Measurements from ENCODE around the gene ZNF556. TPM values are rescaled to one million over a fixed set of nuclear protein-coding genes. Genes with fewer than 3 reads are reported as not detected.

Gene ZNF556
- total RNA-seq, 1 donor, result not detected

- Histone ChIP-seq H3K36me3 (ENCODE audit: insufficient read depth, low read length) (peaks cover 38% of the 10 kb centered on the region), H3K9me3 (ENCODE audit: low read depth, low read length) (peaks cover 39% of the 10 kb centered on the region)
Observed at GRCh38 chr19:2852598-2852997, 14.5 kb upstream of the ZNF556 start.

GRCh38 chr19:2853015-2853606 is 14.0 kb upstream of the ZNF556 start:
- no peak overlapping the region for H3K4me3 ChIP-seq (ENCODE audit: insufficient read depth, low read length)
- H3K79me2 ChIP-seq (ENCODE audit: insufficient read depth, low read length), result peaks cover 14% of the 10 kb centered on the region
- H2AFZ ChIP-seq (ENCODE audit: low read length), result no peak overlapping the region
- no peaks in the 10 kb centered on the region for H3K4me1 ChIP-seq (ENCODE audit: insufficient read depth, low read length)
- no peak overlapping the region for H3K27ac ChIP-seq (ENCODE audit: low read depth, low read length)
- H3K27me3 ChIP-seq (ENCODE audit: insufficient read depth, low read length), result no peaks in the 10 kb centered on the region
- peaks cover 42% of the 10 kb centered on the region for H3K9me3 ChIP-seq (ENCODE audit: low read depth, low read length)
- no peak for TF ChIP-seq CTCF (IDR thresholded peaks at IDR 0.05; ENCODE audit: extremely low read depth, low read depth, low read length)
- no peak for DNase-seq (ENCODE audit: insufficient read length, low spot score, missing footprints)
- H3K36me3 ChIP-seq (ENCODE audit: insufficient read depth, low read length), result peaks cover 38% of the 10 kb centered on the region
- H4K20me1 ChIP-seq (ENCODE audit: insufficient read depth, low read length), result no peaks in the 10 kb centered on the region
- no peak overlapping the region for H3K4me2 ChIP-seq (ENCODE audit: insufficient read depth, low read length)

More at GRCh38 chr19:2852598-2852997, 14.5 kb upstream of the ZNF556 start:
- Histone ChIP-seq H3K4me1 (ENCODE audit: insufficient read depth, low read length) (no peaks in the 10 kb centered on the region), H2AFZ (ENCODE audit: low read length) (no peak overlapping the region), H3K79me2 (ENCODE audit: insufficient read depth, low read length) (peaks cover 17% of the 10 kb centered on the region), H3K27ac (ENCODE audit: low read depth, low read length) (no peak overlapping the region), H3K4me3 (ENCODE audit: insufficient read depth, low read length) (no peak overlapping the region), H3K27me3 (ENCODE audit: insufficient read depth, low read length) (no peaks in the 10 kb centered on the region), H4K20me1 (ENCODE audit: insufficient read depth, low read length) (no peaks in the 10 kb centered on the region), H3K4me2 (ENCODE audit: insufficient read depth, low read length) (no peak overlapping the region)
- TF ChIP-seq CTCF (IDR thresholded peaks at IDR 0.05; ENCODE audit: extremely low read depth, low read depth, low read length), result no peak
- no peak for DNase-seq (ENCODE audit: insufficient read length, low spot score, missing footprints)

- Histone ChIP-seq H3K79me2 (ENCODE audit: insufficient read depth, low read length) (peaks cover 4% of the 10 kb centered on the region), H3K36me3 (ENCODE audit: insufficient read depth, low read length) (peaks cover 38% of the 10 kb centered on the region), H3K4me2 (ENCODE audit: insufficient read depth, low read length) (no peak overlapping the region), H3K27me3 (ENCODE audit: insufficient read depth, low read length) (no peaks in the 10 kb centered on the region), H2AFZ (ENCODE audit: low read length) (no peak overlapping the region), H4K20me1 (ENCODE audit: insufficient read depth, low read length) (no peaks in the 10 kb centered on the region), H3K4me1 (ENCODE audit: insufficient read depth, low read length) (no peaks in the 10 kb centered on the region), H3K9me3 (ENCODE audit: low read depth, low read length) (peaks cover 58% of the 10 kb centered on the region), H3K4me3 (ENCODE audit: insufficient read depth, low read length) (no peak overlapping the region), H3K27ac (ENCODE audit: low read depth, low read length) (no peak overlapping the region)
- TF ChIP-seq CTCF (IDR thresholded peaks at IDR 0.05; ENCODE audit: extremely low read depth, low read depth, low read length), result no peak
- DNase-seq (ENCODE audit: insufficient read length, low spot score, missing footprints), result no peak
Observed at GRCh38 chr19:2854849-2855248, 12.3 kb upstream of the ZNF556 start.

- no peak overlapping the region for H3K27ac ChIP-seq (ENCODE audit: low read depth, low read length)
- no peak overlapping the region for H3K4me3 ChIP-seq (ENCODE audit: insufficient read depth, low read length)
Observed at GRCh38 chr19:2856457-2857050, 10.6 kb upstream of the ZNF556 start.

More at GRCh38 chr19:2856457-2857050, 10.6 kb upstream of the ZNF556 start:
- H3K79me2 ChIP-seq (ENCODE audit: insufficient read depth, low read length), result no peaks in the 10 kb centered on the region
- no peak overlapping the region for H3K4me2 ChIP-seq (ENCODE audit: insufficient read depth, low read length)
- TF ChIP-seq CTCF (IDR thresholded peaks at IDR 0.05; ENCODE audit: extremely low read depth, low read depth, low read length), result no peak
- H4K20me1 ChIP-seq (ENCODE audit: insufficient read depth, low read length), result no peaks in the 10 kb centered on the region
- no peaks in the 10 kb centered on the region for H3K27me3 ChIP-seq (ENCODE audit: insufficient read depth, low read length)
- H3K9me3 ChIP-seq (ENCODE audit: low read depth, low read length), result peaks cover 57% of the 10 kb centered on the region
- H3K4me1 ChIP-seq (ENCODE audit: insufficient read depth, low read length), result no peaks in the 10 kb centered on the region
- H2AFZ ChIP-seq (ENCODE audit: low read length), result no peak overlapping the region
- H3K36me3 ChIP-seq (ENCODE audit: insufficient read depth, low read length), result peaks cover 28% of the 10 kb centered on the region
- no peak for DNase-seq (ENCODE audit: insufficient read length, low spot score, missing footprints)

Measured in osteoblast (primary cell).